Pulmonary artery endothelial cell (primary cell): ENCODE results near the gene RAB36. TPM values are rescaled to one million over a fixed set of nuclear protein-coding genes. Genes with fewer than 3 reads are reported as not detected.

Experiments
- DNase-seq: peaks from one replicate; pipeline ENCODE4 v3.0.0-alpha.2; 2011; ENCODE audit warnings: low read depth, low spot score
- total RNA-seq: library from RNA; depleted of rRNA; stranded (reverse); fragments of >200 nt; gene quantifications from 2 replicates; pipeline ENCODE4 v1.2.3, GENCODE V29; 2014

Gene RAB36
- total RNA-seq, 1 donor from 2014 or later: 2.0 TPM

DNA sequence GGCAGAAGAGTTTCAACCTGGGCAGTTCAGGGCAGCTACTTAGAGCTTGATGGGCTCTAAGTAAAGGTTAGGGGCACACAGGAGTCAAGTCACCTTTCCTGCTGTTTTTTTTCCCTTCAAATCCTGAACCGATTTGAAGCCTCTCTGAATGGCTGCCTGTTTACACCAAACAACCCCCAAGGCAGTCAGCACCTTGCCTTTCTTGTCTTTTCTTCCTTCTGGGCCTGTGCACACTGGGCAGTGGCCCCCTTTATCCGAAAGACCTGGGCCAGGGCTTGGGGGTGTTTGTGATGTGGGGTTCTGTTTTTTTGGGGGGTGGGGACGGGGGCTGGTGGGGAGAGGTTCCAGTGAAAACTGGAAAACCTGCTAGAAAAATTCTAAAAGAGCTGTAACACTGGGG lies 7.8 kb upstream of the RAB36 start:
- DNase-seq: no peak

DNA sequence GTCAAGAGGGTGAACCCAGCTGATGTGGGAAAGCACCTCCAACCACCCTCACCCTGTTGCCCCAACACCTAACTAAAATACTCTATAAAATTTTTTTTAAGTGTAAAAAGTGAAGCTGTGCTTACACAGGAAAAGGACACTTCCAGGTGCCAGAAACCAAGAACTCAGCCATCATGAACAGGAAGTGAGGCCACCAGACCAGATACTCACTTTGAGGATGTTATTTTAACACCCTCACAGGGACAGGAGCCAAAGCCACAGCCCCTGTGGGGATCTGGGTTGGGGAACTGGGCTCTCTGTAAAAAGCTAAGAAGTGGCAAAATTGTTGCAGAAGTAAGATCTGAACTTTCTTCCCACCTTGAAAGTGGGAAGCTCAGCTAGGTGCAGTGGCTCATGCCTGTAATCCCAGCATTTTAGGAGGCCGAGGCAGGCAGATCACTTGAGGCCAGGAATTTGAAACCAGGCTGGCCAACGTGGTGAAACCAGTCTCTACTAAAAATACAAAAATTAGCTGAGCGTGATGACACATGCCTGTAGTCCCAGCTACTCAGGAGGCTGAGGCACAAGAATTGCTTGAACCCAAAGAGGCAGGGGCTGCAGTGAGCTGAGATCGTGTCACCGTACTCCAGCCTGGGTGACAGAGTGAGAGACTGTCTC lies 7.2 kb upstream of the RAB36 start:
- DNase-seq: no peak

- no peak for DNase-seq
Observed at GRCh38 chr22:23138584-23139435, 6.5 kb upstream of the RAB36 start.

- DNase-seq: no peak
Observed at GRCh38 chr22:23140385-23140784, 4.9 kb upstream of the RAB36 start.

DNA sequence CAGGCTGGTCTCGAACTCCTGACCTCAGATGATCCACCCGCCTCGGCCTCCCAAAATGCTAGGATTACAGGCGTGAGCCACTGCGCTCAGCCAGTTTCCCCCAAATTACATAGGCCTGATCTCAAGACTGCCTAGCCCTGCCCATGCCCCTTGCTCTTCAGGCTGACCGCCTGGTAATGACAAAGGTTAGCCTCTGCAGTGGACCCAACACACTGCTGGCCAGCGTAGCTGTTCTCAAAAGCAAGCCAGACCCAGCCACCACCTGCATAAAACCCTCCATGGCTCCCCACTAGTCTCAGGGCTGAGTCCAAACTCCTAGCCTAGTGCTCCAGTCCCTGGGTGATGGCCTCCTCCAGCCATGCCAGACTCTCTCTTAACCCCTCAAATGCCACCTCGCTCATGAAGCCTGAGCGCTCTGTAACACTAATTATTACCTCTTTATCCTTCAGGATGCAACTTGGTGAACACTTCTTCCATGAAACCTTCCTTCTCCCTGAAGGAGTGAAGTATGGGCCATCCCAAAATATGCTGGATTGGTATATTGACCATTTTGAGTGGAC lies 2.7 kb upstream of the RAB36 start:
- DNase-seq: no peak

DNA sequence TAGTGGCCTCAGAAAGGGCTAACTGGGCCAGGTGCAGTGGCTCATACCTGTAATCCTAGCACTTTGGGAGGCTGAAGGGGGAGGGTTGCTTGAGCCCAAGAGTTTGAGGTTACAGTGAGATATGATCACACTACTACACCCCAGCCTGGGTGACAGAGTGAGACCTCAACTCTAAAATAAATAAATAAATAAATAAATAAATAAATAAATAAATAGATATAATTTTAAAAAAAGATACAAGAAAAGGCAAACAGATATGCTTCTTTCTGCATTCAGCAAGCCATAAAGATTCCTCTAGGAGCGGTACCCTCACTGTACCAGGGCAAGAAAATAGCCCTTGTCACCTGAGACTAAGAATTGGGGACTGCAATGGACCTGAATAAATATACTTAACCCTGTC lies 2.2 kb upstream of the RAB36 start:
- no peak for DNase-seq

DNA sequence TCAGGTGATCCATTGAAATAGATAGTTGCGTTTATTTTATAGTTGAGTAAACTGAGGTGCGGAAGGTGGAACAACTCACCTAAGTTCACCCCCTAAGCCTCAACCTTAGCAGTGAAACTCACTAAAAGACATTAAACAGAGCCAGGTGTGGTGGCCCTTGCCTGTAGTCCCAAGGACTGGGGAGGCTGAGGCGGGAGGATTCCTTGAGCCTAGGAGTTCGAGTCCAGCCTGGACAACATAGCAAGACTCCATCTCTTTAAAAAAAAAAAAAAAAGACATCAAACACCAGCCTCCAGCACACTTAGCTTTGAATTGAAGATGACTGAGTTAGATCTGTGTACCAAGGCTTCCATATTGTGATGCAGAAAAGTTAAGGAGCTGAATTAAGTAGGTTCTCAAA lies 845 bp upstream of the RAB36 start:
- DNase-seq: no peak

GRCh38 chr22:23145878-23146470 lies 697 bp downstream of the RAB36 start:
- DNase-seq: no peak

GRCh38 chr22:23146478-23147205 lies 1.4 kb downstream of the RAB36 start:
- no peak for DNase-seq

DNA sequence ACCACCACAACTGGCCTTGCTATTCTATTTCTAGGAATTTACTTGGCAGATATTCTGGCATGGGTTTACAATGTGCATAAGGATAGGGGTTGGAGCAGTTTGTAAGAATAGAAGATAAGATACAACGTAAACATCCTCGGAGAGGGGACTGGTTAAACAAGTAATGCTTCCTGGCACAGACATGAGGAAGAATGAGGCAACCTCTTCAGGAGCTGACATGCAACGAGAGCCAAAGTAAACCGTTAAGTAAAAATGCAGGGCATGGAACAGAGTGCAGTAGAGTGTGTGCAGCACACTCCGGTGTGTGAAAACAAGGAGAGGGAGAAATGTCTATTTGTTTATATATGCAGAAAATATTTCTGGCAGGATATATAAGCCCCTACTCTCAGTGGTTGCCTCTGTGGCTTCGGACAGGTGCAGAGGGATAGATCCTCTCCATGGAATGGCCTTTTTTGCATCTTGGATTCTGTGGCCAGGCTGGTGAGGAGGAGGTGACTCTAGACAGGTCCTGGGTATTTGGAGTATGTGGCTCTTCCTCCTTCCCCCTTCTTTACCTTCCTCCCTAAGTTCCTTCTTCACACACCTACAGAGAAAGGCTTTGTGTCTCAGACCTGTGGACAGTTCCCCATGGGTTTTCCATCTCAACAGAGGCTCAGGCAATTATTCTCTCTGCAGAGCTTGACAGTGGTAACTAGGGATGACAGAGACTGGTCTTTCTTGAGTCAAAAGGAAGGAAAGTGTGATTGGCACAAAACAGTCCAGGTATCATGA lies 2.5 kb downstream of the RAB36 start:
- no peak for DNase-seq

DNA sequence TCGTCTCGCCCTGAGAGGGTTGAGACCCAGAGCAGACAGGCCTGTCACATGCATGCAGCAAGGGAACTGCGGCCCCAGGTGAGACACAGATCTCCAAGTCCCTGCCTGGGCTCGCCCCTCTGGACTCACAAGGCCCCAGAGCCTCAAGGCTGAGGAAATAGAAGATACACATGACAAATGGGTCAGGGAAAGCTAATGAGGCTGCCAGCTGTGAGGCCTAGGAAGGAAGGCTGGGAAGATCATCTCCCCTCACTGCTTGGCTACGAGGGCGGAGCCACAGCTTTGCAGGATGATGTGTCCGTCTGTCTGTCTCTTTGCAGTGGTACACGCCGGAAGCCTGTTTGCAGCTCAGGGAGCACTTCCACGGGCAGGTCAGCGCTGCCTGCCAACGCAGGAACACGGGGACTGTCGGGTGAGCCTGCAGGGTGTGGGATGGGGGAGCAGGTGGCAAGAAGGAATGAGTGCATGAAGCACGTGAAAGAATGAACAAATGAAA lies 4.5 kb downstream of the RAB36 start:
- no peak for DNase-seq

DNA sequence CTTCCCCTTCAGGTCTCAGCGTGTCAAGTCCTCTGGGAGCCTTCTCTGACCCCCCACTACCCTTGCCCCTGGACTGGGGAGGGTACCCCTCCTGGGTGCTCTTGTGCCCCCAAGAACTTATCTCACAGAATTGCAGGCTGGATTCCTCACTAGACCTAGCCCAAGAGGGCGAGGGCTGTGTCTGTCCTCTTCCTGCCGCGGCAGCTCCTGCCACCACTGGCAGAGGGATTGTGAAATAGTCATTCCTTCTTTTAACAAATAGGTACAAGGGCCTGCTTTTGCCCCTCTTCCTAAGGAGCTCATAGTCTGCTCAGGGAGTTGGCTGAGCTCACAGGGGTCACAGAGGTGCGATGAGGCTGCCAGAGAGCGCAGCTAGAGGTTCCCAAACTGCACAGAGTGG lies 5.5 kb downstream of the RAB36 start:
- DNase-seq: no peak

DNA sequence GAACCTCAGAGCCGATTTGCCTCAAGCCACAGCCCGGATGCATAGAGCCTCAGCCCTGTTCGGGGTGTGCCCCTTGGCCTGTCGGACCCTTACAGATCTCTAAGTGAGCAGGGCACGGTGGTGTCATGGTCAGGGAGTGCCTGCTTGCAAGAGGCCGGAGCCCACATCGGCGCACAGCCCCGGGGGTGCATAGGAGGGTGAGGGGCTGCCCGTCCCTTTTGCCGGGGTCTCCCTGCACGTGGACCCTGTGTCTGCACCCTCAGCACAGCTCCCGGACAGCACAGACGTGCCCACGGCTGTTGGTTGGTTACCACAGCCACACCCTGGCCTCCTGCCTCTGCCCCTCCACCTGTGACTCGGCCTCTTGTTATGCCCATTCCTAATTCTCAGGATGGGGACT lies 6.5 kb downstream of the RAB36 start:
- DNase-seq: no peak

DNA sequence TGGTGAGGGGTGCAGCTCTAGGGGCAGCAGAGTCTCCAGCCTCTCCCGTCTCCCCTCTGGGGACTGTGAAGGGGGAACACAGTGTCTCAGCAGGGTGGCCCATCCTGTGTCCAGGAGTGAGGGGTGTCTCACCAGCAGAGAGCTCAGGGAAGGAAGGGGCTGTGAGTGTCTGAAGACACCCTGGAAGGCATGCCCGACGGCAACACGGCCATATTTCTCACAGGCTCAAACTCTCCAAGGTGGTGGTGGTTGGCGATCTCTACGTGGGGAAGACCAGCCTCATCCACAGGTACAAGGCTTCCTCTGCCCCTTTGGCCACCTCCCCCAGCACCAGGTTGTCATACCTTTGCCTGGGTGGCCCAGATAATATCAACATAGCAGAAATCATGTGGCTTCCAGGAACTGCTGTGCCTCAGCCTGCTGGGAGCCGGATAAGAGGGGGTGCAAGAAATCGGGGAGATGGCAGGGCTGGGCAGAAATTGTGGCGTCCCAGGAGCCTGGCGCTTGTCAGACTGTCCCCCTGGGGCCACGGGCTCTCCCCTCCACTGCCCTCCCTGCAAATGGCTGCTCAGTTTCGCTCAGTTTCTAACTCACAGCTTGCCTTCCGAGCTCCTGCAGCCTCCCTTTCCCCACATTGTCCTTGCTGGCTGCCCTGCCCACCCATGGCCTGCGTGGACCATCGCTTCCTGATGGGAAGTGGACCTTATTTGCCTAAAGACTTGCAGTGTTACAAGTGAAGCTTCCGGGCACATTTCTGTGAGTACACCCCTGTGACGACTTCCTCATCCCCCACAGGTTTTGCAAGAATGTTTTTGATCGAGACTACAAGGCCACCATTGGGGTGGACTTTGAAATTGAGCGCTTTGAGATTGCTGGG lies 7.2 kb downstream of the RAB36 start:
- no peak for DNase-seq

DNA sequence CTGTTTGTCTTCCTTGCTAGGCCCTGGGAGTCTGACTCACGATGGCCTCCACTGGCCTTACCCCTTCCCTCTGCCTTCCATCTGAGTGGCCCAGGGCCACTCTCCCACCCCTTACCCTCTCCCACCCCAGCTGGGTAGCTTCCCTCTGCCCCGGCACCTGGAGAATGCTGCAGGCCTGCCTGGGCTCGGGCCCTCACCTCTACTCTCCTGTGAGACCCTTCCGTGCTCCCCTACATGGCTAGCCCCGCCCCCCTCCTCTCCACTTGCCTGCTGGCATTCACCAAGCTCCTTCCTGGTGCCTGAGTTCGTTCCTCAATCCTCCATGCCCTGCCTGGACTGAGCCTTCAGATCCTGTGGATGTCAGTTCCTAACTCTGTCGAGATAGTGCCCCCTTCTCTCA lies 8.7 kb downstream of the RAB36 start:
- no peak for DNase-seq

GRCh38 chr22:23154461-23154860 lies 9.2 kb downstream of the RAB36 start:
- DNase-seq: no peak

DNA sequence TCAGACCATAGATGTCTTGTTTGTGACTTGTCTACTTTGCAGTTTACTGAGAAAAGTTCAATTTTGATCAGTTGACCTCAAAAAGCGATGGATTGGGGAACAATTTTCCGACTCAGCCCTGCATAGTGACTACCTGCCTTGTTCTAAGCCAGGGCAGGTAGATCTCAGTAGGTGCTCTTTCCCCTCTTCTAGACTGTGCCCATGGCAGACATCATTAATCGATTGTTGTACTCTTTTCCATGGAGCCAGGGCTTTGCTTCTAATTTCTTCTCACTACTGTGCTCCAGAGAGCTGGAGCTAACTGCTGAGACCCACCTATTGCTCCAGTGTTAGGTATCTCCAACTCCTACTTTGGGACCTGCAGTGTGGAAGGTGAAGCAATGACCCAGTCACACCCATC lies 9.9 kb downstream of the RAB36 start:
- no peak for DNase-seq

- DNase-seq: no peak
Observed at GRCh38 chr22:23155831-23156230, 10.6 kb downstream of the RAB36 start.

DNA sequence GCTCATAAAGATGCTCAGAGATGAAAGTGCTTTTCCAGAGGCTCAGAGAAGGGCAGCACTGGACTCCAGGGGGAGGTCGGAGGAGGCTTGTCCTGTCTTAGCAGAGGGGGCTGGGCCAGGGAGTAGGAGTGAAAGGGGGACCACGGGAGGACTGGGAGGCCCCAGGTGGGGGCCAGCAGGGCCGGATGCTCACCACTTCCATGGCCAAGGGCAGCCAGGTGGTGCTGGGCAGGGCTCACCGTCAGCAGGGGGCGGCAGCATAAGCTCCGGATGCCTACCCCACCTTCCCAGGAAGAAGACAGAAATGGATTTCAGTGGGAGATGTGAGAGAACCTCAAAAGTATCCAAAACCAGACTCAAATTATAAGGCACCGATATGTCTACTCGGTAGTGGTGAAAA lies 11.0 kb downstream of the RAB36 start:
- DNase-seq: no peak
